ENCODE results near the gene PLEKHG7. TPM values are rescaled to one million over a fixed set of nuclear protein-coding genes. Genes with fewer than 3 reads are reported as not detected.
"Not testable (repeated sequence)": the region's sequence is repeated elsewhere in the genome, so short reads cannot be mapped to it uniquely, and the experiment has no call there.

PLEKHG7 gene
- under 1 TPM; 0.84 to 0.89 TPM for total RNA-seq
- long read RNA-seq = 0 reads

GRCh38 chr12:92702754-92703679 is at the start of gene PLEKHG7:
TSS of gene PLEKHG7 (plus strand) at chr12:92702989. CDS start at chr12:92706632, 3,643 bp downstream.
- ATAC-seq (peak; percentile 96), DNase-seq (peak; percentile 33 to 37)
- intact Hi-C loops (cut with DNase I, micrococcal nuclease) = no loop called here

- intact Hi-C loops (cut with DNase I, micrococcal nuclease); ATAC-seq; DNase-seq: not testable (repeated sequence)
These were observed 48.5 kb upstream of the PLEKHG7 start for GRCh38 chr12:92654256-92654655.

- DNase-seq = no peak
- no peak for ATAC-seq
- intact Hi-C loops (cut with DNase I, micrococcal nuclease) = no loop called here
These were observed 47.9 kb upstream of the PLEKHG7 start for GRCh38 chr12:92654929-92655328.

- intact Hi-C loops (cut with DNase I, micrococcal nuclease) = no loop called here
- DNase-seq (no peak), ATAC-seq (no peak)
These were observed 45.9 kb upstream of the PLEKHG7 start for GRCh38 chr12:92656911-92657310.

GRCh38 chr12:92657770-92658169 is 45.0 kb upstream of the PLEKHG7 start:
- DNase-seq (no peak), ATAC-seq (no peak)
- intact Hi-C loops (cut with DNase I, micrococcal nuclease) = no loop called here

GRCh38 chr12:92658611-92659010 is 44.2 kb upstream of the PLEKHG7 start:
- DNase-seq (no peak), ATAC-seq (no peak)
- intact Hi-C loops (cut with DNase I, micrococcal nuclease) = no loop called here

- ATAC-seq (no peak), DNase-seq (no peak)
- intact Hi-C loops (cut with DNase I, micrococcal nuclease) = no loop called here
These were observed 41.5 kb upstream of the PLEKHG7 start for GRCh38 chr12:92661269-92661668.

- intact Hi-C loops (cut with DNase I, micrococcal nuclease) = no loop called here
- no peak for ATAC-seq
- no peak for DNase-seq
These were observed 37.3 kb upstream of the PLEKHG7 start for GRCh38 chr12:92665496-92665895.

GRCh38 chr12:92668739-92669138 is 34.0 kb upstream of the PLEKHG7 start:
- DNase-seq = no peak
- no peak for ATAC-seq
- intact Hi-C loops (cut with DNase I, micrococcal nuclease) = no loop called here

- ATAC-seq; DNase-seq; intact Hi-C loops (cut with DNase I, micrococcal nuclease): not testable (repeated sequence)
These were observed 31.3 kb upstream of the PLEKHG7 start for GRCh38 chr12:92671524-92671923.

- intact Hi-C loops (cut with DNase I, micrococcal nuclease) = no loop called here
- ATAC-seq (no peak), DNase-seq (no peak)
These were observed 29.0 kb upstream of the PLEKHG7 start for GRCh38 chr12:92673756-92674155.

- DNase-seq (no peak), ATAC-seq (no peak)
- intact Hi-C loops (cut with DNase I, micrococcal nuclease) = no loop called here
These were observed 28.3 kb upstream of the PLEKHG7 start for GRCh38 chr12:92674500-92674899.

GRCh38 chr12:92675092-92675865 is 27.5 kb upstream of the PLEKHG7 start:
- DNase-seq (no peak), ATAC-seq (no peak)
- intact Hi-C loops (cut with DNase I, micrococcal nuclease) = no loop called here

- no peak for ATAC-seq
- intact Hi-C loops (cut with DNase I, micrococcal nuclease) = no loop called here
- DNase-seq = no peak
These were observed 26.1 kb upstream of the PLEKHG7 start for GRCh38 chr12:92676710-92677109.

GRCh38 chr12:92690601-92691000 is 12.2 kb upstream of the PLEKHG7 start:
- DNase-seq (no peak), ATAC-seq (no peak)
- intact Hi-C loops (cut with DNase I, micrococcal nuclease) = no loop called here

GRCh38 chr12:92695056-92695455 is 7.7 kb upstream of the PLEKHG7 start:
- ATAC-seq = no peak
- no peak for DNase-seq
- intact Hi-C loops (cut with DNase I, micrococcal nuclease) = no loop called here

GRCh38 chr12:92695577-92695976 is 7.2 kb upstream of the PLEKHG7 start:
- ATAC-seq (no peak), DNase-seq (no peak)
- intact Hi-C loops (cut with DNase I, micrococcal nuclease) = no loop called here

GRCh38 chr12:92696216-92696615 is 6.6 kb upstream of the PLEKHG7 start:
- intact Hi-C loops (cut with DNase I, micrococcal nuclease) = no loop called here

GRCh38 chr12:92698474-92698873 is 4.3 kb upstream of the PLEKHG7 start:
- DNase-seq = no peak
- ATAC-seq = no peak
- intact Hi-C loops (cut with DNase I, micrococcal nuclease) = no loop called here

More at GRCh38 chr12:92696216-92696615, 6.6 kb upstream of the PLEKHG7 start:
- ATAC-seq = no peak
- no peak for DNase-seq

- intact Hi-C loops (cut with DNase I, micrococcal nuclease) = no loop called here
- ATAC-seq = no peak
These were observed 1.3 kb upstream of the PLEKHG7 start for GRCh38 chr12:92701441-92701840.

More at GRCh38 chr12:92701441-92701840, 1.3 kb upstream of the PLEKHG7 start:
- no peak for DNase-seq

Measured in left colon (tissue), 2 donors.